NCI-H510A (cell line): Measurements from ENCODE around the gene FAM163A.
"Not testable (repeated sequence)": the region's sequence is repeated elsewhere in the genome, so short reads cannot be mapped to it uniquely, and the experiment has no call there.

Experiments
- DNase-seq: peaks from one replicate; lab custom pipeline; 2025; lab: John Stamatoyannopoulos, UW

Gene FAM163A

GRCh38 chr1:179742717-179743678 is at the start of gene FAM163A:
FAM163A (plus strand) TSS chr1:179743291; CDS start chr1:179813098, 69,807 bp downstream.
- DNase-seq: no peak

GRCh38 chr1:179694530-179694929 is 48.6 kb upstream of the FAM163A start:
- DNase-seq: not testable (repeated sequence)

GRCh38 chr1:179702946-179703539 is 40.0 kb upstream of the FAM163A start:
- DNase-seq: no peak

- DNase-seq: no peak
Measured at GRCh38 chr1:179706339-179706941, 36.7 kb upstream of the FAM163A start.

- DNase-seq: no peak
Measured at GRCh38 chr1:179707406-179707805, 35.7 kb upstream of the FAM163A start.

- no peak for DNase-seq
Measured at GRCh38 chr1:179708434-179709195, 34.5 kb upstream of the FAM163A start.

- no peak for DNase-seq
Measured at GRCh38 chr1:179709841-179710329, 33.2 kb upstream of the FAM163A start.

- DNase-seq: no peak
Measured at GRCh38 chr1:179714159-179714558, 28.9 kb upstream of the FAM163A start.

GRCh38 chr1:179714623-179715022 is 28.5 kb upstream of the FAM163A start:
- DNase-seq: no peak

- DNase-seq: no peak
Measured at GRCh38 chr1:179719272-179719671, 23.8 kb upstream of the FAM163A start.

GRCh38 chr1:179728271-179728670 is 14.8 kb upstream of the FAM163A start:
- DNase-seq: no peak

GRCh38 chr1:179729881-179730280 is 13.2 kb upstream of the FAM163A start:
- no peak for DNase-seq

GRCh38 chr1:179731643-179732042 is 11.4 kb upstream of the FAM163A start:
- no peak for DNase-seq

- no peak for DNase-seq
Measured at GRCh38 chr1:179742291-179742690, 800 bp upstream of the FAM163A start.

GRCh38 chr1:179743679-179744400 is 749 bp downstream of the FAM163A start:
- no peak for DNase-seq

- no peak for DNase-seq
Measured at GRCh38 chr1:179744401-179745130, 1.5 kb downstream of the FAM163A start.

GRCh38 chr1:179745131-179745611 is 2.1 kb downstream of the FAM163A start:
- no peak for DNase-seq

- DNase-seq: no peak
Measured at GRCh38 chr1:179745743-179746142, 2.7 kb downstream of the FAM163A start.

- DNase-seq: no peak
Measured at GRCh38 chr1:179747611-179748010, 4.5 kb downstream of the FAM163A start.

- no peak for DNase-seq
Measured at GRCh38 chr1:179748772-179749171, 5.7 kb downstream of the FAM163A start.
